Stimulated activated naive CD8-positive, alpha-beta T cell treated with anti-CD3 and anti-CD28 coated beads, Interleukin-15, Interleukin-2, amounts not matched to agents 100 ng/mL and 50 ng/mL, for 24 hours (primary cell): Measurements from ENCODE around the gene TES.
A peak's percentile ranks its signal among the peaks of the same experiment; 100 is the strongest.

ENCODE experiments used
- H3K27ac Mint-ChIP-seq: one replicate; pipeline ENCODE4 v1.8.0; 2021; ENCODE audit warnings: mild to moderate bottlenecking, mixed read lengths
- H3K27me3 Mint-ChIP-seq: one replicate; pipeline ENCODE4 v1.8.0; 2021; ENCODE audit warnings: mixed read lengths
- H3K36me3 Mint-ChIP-seq: one replicate; pipeline ENCODE4 v1.8.0; 2021; ENCODE audit warnings: low read depth, mixed read lengths
- H3K4me1 Mint-ChIP-seq: one replicate; pipeline ENCODE4 v1.8.0; 2021; ENCODE audit warnings: low read depth, mixed read lengths
- H3K4me3 Mint-ChIP-seq: one replicate; pipeline ENCODE4 v1.8.0; 2021; ENCODE audit warnings: mild to moderate bottlenecking, mixed read lengths
- H3K9me3 Mint-ChIP-seq: one replicate; pipeline ENCODE4 v1.8.0; 2021; ENCODE audit warnings: mixed read lengths

Gene TES

GRCh38 chr7:116209561-116210070 lies 723 bp upstream of the TES start:
- Mint-ChIP-seq H3K27ac (peak overlapping the region; percentile 19), H3K4me3 (peak overlapping the region; percentile 98), H3K9me3 (no peaks in the 10 kb centered on the region), H3K4me1 (peaks cover 36% of the 10 kb centered on the region), H3K36me3 (peaks cover 14% of the 10 kb centered on the region), H3K27me3 (no peaks in the 10 kb centered on the region)

- no peaks in the 10 kb centered on the region for H3K27me3 Mint-ChIP-seq
- no peaks in the 10 kb centered on the region for H3K9me3 Mint-ChIP-seq
- H3K4me1 Mint-ChIP-seq, result peaks cover 53% of the 10 kb centered on the region
- peak overlapping the region; percentile 98 for H3K4me3 Mint-ChIP-seq
- H3K36me3 Mint-ChIP-seq, result peaks cover 19% of the 10 kb centered on the region
- peak overlapping the region; percentile 97 for H3K27ac Mint-ChIP-seq
Measured at GRCh38 chr7:116211006-116211912, 920 bp downstream of the TES start.

- peak overlapping the region; percentile 97 for H3K27ac Mint-ChIP-seq
- no peaks in the 10 kb centered on the region for H3K27me3 Mint-ChIP-seq
- no peaks in the 10 kb centered on the region for H3K9me3 Mint-ChIP-seq
- H3K4me3 Mint-ChIP-seq, result peak overlapping the region; percentile 98
- H3K36me3 Mint-ChIP-seq, result peaks cover 19% of the 10 kb centered on the region
- peaks cover 58% of the 10 kb centered on the region for H3K4me1 Mint-ChIP-seq
Measured at GRCh38 chr7:116211913-116212596, 1.7 kb downstream of the TES start.

- Mint-ChIP-seq H3K27ac (peak overlapping the region; percentile 97), H3K4me1 (peaks cover 65% of the 10 kb centered on the region)
Measured at GRCh38 chr7:116212869-116213268, 2.5 kb downstream of the TES start.

GRCh38 chr7:116213361-116214130 lies 3.2 kb downstream of the TES start:
- H3K27me3 Mint-ChIP-seq, result no peaks in the 10 kb centered on the region
- H3K9me3 Mint-ChIP-seq, result no peaks in the 10 kb centered on the region
- peaks cover 72% of the 10 kb centered on the region for H3K4me1 Mint-ChIP-seq

More at GRCh38 chr7:116212869-116213268, 2.5 kb downstream of the TES start:
- H3K9me3 Mint-ChIP-seq, result no peaks in the 10 kb centered on the region
- peak overlapping the region; percentile 98 for H3K4me3 Mint-ChIP-seq
- peaks cover 19% of the 10 kb centered on the region for H3K36me3 Mint-ChIP-seq
- no peaks in the 10 kb centered on the region for H3K27me3 Mint-ChIP-seq

GRCh38 chr7:116214921-116215320 lies 4.6 kb downstream of the TES start:
- H3K4me1 Mint-ChIP-seq, result peaks cover 80% of the 10 kb centered on the region
- peak overlapping the region; percentile 42 for H3K4me3 Mint-ChIP-seq
- peaks cover 19% of the 10 kb centered on the region for H3K36me3 Mint-ChIP-seq
- no peaks in the 10 kb centered on the region for H3K9me3 Mint-ChIP-seq
- peak overlapping the region; percentile 27 for H3K27ac Mint-ChIP-seq
- no peaks in the 10 kb centered on the region for H3K27me3 Mint-ChIP-seq

More at GRCh38 chr7:116213361-116214130, 3.2 kb downstream of the TES start:
- Mint-ChIP-seq H3K27ac (peak overlapping the region; percentile 97), H3K4me3 (peak overlapping the region; percentile 98), H3K36me3 (peaks cover 19% of the 10 kb centered on the region)

- H3K27ac Mint-ChIP-seq, result peak overlapping the region; percentile 27
- peaks cover 19% of the 10 kb centered on the region for H3K36me3 Mint-ChIP-seq
- no peaks in the 10 kb centered on the region for H3K27me3 Mint-ChIP-seq
- no peaks in the 10 kb centered on the region for H3K9me3 Mint-ChIP-seq
- H3K4me3 Mint-ChIP-seq, result peak overlapping the region; percentile 42
- H3K4me1 Mint-ChIP-seq, result peaks cover 84% of the 10 kb centered on the region
Measured at GRCh38 chr7:116215551-116215950, 5.2 kb downstream of the TES start.

GRCh38 chr7:116216956-116217571 lies 6.7 kb downstream of the TES start:
- Mint-ChIP-seq H3K27ac (no peak overlapping the region), H3K4me1 (peaks cover 93% of the 10 kb centered on the region), H3K36me3 (peaks cover 13% of the 10 kb centered on the region), H3K4me3 (no peak overlapping the region), H3K9me3 (no peaks in the 10 kb centered on the region), H3K27me3 (no peaks in the 10 kb centered on the region)

GRCh38 chr7:116218051-116218645 lies 7.8 kb downstream of the TES start:
- Mint-ChIP-seq H3K4me1 (peaks cover 93% of the 10 kb centered on the region), H3K9me3 (no peaks in the 10 kb centered on the region), H3K4me3 (peak overlapping the region; percentile 8), H3K36me3 (peaks cover 8% of the 10 kb centered on the region), H3K27me3 (no peaks in the 10 kb centered on the region), H3K27ac (no peak overlapping the region)

- no peaks in the 10 kb centered on the region for H3K27me3 Mint-ChIP-seq
- H3K4me3 Mint-ChIP-seq, result no peak overlapping the region
- peaks cover 6% of the 10 kb centered on the region for H3K36me3 Mint-ChIP-seq
- no peak overlapping the region for H3K27ac Mint-ChIP-seq
- H3K4me1 Mint-ChIP-seq, result peaks cover 93% of the 10 kb centered on the region
- no peaks in the 10 kb centered on the region for H3K9me3 Mint-ChIP-seq
Measured at GRCh38 chr7:116218747-116219146, 8.4 kb downstream of the TES start.

GRCh38 chr7:116219288-116219687 lies 8.9 kb downstream of the TES start:
- no peaks in the 10 kb centered on the region for H3K9me3 Mint-ChIP-seq
- H3K36me3 Mint-ChIP-seq, result peaks cover 5% of the 10 kb centered on the region
- H3K27ac Mint-ChIP-seq, result no peak overlapping the region
- no peak overlapping the region for H3K4me3 Mint-ChIP-seq
- no peaks in the 10 kb centered on the region for H3K27me3 Mint-ChIP-seq
- H3K4me1 Mint-ChIP-seq, result peaks cover 93% of the 10 kb centered on the region

- Mint-ChIP-seq H3K27me3 (no peaks in the 10 kb centered on the region), H3K36me3 (peaks cover 5% of the 10 kb centered on the region), H3K9me3 (no peaks in the 10 kb centered on the region), H3K4me3 (no peak overlapping the region), H3K4me1 (peaks cover 93% of the 10 kb centered on the region), H3K27ac (no peak overlapping the region)
Measured at GRCh38 chr7:116219834-116220233, 9.5 kb downstream of the TES start.

GRCh38 chr7:116222501-116222900 lies 12.2 kb downstream of the TES start:
- Mint-ChIP-seq H3K4me3 (no peak overlapping the region), H3K27me3 (no peaks in the 10 kb centered on the region), H3K36me3 (peaks cover 3% of the 10 kb centered on the region), H3K27ac (no peak overlapping the region), H3K4me1 (peaks cover 94% of the 10 kb centered on the region), H3K9me3 (no peaks in the 10 kb centered on the region)

GRCh38 chr7:116223588-116223987 lies 13.2 kb downstream of the TES start:
- H3K9me3 Mint-ChIP-seq, result no peaks in the 10 kb centered on the region
- H3K27me3 Mint-ChIP-seq, result no peaks in the 10 kb centered on the region
- H3K4me1 Mint-ChIP-seq, result peaks cover 94% of the 10 kb centered on the region
- peaks cover 3% of the 10 kb centered on the region for H3K36me3 Mint-ChIP-seq
- peak overlapping the region; percentile 69 for H3K27ac Mint-ChIP-seq
- peak overlapping the region; percentile 71 for H3K4me3 Mint-ChIP-seq
